Effector CD8-positive, alpha-beta T cell (primary cell): ENCODE results near the gene SLC7A1.

Experiments used
- DNase-seq: peaks from one replicate; lab custom pipeline; 2025; lab: John Stamatoyannopoulos, UW

Gene SLC7A1

DNA sequence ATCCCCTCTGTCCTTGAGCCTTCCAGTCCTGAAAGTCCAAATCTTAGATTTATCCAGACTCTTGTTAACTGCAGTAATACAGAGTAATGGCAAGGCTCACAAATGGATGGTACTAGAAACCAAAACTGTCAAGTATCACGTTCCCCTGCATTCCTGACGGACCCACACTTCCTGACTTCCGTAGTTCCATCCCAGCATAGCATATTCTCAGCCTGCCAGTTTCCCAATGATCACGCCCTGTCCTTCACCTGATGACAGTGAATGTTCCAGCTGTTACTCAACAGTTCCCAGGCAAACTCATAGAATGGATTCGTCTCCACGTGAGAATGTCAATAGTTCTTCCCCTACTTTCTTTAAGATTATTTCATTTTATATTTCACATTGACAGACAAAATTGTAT, 33.6 kb downstream of the SLC7A1 start:
- no peak for DNase-seq

DNA sequence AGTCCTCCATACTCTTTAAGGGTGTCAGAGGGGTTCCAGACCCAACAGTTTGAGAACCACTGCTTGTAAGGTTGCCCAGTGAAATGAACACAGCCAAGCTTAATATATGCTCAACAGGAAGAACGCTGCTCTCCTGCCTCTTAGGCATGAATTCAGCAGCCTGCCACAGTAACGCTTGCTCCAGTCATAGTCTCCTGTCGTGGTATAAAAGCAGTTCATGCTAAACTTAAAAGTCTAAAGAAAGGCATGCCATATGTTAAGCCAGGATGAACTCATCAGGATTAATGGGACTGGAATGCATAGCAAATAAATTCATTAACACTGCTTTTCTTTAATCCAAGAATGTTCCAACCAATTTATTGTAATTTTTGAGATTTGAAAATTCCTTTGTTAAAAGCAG, 38.7 kb downstream of the SLC7A1 start:
- no peak for DNase-seq

DNA sequence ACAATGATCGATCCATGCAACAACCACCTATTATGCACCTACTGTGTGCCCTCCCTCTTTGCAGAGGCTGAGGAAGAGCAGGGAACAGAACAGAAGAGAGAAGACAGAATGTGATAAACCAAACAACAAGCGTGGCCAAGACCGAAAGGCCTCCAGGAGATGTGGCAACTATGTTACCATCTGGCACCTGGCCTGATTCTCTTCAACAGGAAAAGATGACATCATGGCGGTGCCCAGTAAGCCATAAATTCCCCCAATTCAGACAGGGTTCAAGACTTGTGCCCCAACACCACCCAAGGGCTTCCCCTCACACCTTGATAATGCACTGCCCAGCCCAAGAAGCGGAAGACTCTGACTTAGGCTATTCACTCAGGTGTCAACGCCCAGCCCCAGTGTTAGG, 44.3 kb downstream of the SLC7A1 start:
- no peak for DNase-seq

DNA sequence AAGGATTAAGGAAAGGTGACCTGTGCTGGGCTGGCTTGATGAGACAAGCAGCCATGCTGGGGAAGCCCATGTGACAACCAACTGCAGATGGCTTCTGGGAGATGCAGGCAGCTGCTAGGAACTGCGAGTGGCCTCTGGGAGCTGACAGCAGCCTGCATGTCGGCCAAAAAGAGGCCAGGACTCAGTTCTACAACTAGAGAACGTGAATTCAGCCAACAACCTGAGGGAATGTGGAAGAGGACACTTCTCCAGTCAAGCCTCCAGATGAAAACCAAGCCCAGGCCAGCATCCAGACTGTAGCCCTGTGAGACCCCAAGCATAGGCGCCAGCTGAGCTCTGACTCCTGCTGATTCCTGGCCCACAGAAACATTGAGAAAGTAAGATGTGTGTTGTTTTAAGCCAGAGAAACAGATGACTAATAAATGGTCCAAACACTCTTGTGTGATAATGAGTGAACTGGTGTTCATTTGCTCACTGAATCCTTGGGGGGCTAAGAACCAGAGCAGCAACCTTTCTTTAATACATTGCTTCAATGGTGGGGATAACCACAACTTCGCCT, 45.0 kb downstream of the SLC7A1 start:
- DNase-seq = no peak

DNA sequence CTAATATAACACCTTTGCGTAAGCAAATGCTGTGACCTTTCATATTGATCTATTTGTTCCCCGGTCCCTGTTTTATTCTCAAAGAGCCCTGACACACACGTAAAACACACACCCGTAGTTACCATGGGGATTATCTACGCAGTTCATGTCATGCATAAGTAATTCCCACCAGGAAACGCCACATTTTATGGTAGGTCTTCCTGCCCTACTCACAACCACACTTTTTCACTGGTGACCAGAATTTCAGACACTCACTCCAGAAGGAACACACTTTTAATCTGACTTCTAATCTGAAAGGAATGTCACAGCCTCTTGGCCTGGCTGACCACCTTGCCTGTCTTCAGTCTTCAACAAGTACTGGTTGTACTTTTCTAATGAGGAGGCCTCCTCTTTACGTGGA, 46.8 kb downstream of the SLC7A1 start:
- no peak for DNase-seq

DNA sequence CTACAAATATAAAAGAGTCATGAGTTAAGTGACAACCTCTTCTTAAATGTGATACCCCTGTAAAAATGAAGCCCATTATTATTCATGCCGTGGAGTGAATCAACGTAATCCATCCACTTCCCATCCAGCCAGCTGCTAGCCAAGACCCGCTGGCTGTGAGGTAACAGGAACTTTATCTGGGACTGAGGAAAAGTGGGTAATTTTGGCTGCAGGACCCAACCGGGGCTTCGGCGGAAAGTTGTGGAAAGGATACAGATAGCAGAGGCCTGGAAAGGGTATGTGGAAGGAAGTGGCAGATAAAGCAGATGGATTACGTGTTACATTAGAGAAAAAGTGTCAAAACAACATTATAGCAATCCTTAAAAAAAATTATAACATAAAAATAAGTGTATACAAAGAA, 48.3 kb downstream of the SLC7A1 start:
- no peak for DNase-seq

DNA sequence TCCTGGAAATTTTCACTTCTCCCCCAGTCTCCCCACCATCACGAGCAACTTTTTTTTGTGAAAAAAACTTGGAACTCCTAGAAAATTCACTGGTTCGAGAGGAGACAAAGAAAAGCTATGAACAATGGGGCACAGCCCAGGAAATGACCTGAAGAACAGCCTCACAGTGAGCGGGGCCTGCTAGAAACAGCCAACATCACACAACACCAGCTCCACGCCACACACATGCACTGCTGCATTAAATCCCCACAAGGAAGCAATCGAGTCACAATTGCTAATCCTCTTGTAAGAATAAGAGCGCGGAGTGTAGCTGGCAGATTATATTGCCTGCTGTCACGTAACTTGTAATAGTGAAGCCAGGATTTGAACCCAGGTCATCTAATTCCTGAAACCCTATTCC, 48.8 kb downstream of the SLC7A1 start:
- DNase-seq = no peak

DNA sequence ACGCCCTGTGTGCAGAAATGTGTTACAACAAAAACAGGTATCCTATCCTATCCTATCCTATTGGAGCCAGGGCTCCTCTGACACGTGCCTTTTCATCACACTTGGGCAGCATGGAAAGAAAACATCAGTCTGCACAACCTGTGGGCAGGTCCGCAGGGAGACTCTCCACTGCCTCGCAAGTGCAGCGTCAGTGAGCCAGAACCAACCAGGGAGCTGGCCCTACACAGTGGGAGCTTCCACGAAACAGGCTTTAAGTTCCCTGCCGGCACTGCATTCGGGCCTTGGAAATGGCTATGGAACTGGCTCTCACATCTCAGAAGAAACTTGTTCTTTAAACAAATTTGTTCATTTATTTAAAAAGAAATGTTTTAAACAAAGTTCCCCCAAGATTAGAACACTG, 49.5 kb downstream of the SLC7A1 start:
- DNase-seq = no peak

DNA sequence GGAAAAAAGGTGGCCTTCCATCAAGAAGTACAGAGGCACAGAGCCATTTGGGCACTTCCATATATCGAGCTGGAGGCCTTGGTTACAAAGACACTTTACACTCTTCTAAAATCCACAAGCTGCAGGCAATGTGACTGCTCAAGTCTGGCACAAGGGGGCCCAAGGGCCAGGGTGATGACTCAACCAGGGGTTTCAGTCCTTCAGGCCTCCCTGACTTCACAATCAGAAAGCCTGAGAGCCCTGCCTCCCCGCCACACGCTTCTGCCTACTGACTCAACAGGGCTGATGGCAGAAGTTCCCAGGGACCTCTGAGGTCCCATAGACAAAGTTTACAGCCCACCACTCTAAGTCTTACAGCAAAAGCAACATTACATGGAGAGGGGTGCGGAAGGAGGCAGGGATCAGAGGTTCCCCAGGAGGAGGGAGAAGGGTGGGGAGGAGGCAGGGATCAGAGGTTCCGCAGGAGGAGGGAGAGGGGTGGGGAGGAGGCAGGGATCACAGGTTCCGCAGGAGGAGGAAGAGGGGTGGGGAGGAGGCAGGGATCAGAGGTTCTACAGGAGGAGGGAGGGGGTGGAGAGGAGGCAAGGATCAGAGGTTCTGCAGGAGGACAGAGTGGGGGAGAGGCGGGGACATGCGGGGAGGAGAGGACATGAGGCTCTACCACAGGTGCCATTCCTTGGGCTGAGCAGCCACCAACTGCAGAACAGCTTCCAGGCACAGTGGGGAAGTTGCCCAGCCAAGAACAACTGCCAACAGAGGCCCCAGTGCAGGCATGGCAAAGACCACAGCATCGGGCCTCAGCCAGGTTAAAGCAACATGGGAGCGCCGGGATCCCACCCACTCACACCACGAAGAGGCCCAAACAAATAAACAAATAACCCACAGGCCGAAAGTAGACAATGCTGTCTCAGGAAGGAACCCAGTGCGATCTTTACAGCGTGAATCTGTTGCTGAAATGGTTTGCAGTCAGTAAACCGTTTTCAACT, 52.0 kb downstream of the SLC7A1 start:
- DNase-seq = no peak

DNA sequence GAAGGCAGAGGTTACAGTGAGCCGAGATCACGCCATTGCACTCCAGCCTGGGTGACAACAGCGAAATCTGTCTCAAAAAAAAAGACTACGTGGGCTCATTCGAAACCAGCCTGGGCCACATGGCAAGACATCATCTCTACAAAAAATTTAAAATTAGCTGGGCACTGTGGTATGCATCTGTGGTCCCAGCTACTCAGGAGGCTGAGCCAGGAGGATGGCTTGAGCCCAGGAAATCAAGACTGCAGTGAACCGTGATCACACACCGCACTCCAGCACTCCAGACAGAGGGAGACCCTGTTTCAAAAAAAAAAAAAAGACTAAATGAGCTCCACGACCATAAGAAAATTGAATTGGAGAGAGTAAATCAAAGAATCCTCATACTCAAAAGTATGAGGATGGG, 53.1 kb downstream of the SLC7A1 start:
- DNase-seq = no peak

DNA sequence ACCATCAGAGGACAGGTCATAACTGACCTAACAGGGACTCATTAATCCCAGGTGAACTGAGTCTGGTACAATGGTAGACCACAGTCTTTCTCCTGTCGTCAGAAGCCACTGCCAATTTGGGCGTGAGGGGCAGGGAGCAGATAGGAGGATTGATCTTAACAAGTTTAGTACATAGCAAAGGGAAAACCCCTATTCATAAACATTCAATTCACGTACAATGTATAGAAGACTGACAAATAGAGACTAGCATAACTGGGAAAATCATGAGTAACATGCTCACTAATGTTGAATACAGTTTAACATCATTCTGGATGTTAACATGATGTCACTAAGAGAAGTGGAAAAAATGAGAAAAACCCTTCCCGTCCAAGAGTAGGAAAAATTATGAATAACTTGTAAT, 54.1 kb downstream of the SLC7A1 start:
- DNase-seq = no peak

DNA sequence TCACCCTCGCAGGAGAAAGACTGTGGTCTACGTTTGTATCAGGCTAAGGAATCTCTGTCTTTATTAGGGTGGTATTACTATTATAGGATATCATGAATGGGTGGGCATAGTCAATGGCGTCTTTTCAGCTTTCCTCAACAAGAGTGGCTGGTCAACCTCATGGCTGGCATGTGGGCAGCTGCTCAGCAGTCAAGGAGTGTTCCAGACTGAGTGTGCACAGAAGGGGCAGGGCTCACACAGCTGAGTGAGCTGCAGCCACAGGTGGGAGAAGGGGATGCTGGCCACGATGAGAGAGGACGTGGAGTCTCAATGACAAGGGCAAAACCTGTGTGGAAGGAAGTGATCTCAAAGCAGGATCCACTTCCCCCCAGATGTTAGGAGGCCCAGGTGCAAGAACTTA, 54.7 kb downstream of the SLC7A1 start:
- DNase-seq = no peak

DNA sequence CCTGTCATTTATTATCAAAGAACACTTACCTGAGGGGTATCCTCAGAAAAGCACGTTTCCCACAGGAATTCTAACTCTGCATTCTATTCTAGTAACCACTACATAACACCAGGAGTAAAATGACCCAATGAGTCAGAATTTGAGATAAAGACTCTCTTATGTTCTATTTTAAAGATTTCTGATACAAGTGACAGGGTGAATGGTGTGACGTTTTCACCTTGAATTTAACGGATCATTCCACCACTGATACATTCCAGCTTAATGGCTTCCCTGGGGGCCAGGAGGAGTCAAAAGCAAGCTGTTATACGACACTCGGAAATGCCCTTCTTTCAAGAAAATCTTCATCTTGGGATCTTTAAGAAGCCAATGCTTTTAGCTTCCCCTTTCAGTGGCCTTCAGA, 55.2 kb downstream of the SLC7A1 start:
- DNase-seq = no peak

DNA sequence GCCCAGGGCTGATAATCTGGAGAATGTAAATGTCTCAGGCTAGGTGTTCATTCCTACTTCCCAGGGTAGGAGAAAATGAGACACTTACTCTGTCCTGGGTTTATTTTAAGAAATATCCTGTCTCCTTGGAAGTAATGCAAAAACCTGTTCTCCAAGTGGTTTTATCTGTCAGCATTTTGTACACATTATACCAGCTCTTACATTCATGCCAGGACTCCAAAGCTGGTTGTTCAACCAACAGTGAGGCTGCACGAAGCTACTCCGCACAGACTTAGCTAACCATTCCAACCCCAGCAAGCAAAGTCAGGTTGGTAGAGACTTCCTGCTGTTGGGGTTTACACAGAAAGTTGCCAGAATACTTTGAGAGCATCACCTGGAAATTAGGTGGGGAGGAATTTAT, 55.6 kb downstream of the SLC7A1 start:
- DNase-seq = no peak

DNA sequence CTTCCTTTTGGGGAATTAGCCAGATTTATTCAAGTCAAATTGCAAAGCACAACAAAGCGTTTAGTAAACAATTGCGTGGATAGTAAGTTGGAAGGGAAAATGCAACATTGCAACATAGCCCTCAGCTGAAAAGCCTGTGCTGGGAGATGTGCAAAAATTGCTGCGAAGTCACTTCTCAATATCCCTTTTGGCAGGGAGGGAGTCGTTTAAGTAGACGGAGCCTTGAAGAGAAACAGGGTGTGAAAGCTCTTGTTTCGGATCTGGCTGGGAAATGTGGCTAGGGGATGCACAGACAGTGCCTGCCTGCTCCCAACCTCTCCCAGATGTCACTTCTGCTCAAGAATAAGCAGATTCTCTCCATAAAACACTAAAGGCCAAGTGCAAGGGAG, 56.8 kb downstream of the SLC7A1 start:
- DNase-seq = no peak

DNA sequence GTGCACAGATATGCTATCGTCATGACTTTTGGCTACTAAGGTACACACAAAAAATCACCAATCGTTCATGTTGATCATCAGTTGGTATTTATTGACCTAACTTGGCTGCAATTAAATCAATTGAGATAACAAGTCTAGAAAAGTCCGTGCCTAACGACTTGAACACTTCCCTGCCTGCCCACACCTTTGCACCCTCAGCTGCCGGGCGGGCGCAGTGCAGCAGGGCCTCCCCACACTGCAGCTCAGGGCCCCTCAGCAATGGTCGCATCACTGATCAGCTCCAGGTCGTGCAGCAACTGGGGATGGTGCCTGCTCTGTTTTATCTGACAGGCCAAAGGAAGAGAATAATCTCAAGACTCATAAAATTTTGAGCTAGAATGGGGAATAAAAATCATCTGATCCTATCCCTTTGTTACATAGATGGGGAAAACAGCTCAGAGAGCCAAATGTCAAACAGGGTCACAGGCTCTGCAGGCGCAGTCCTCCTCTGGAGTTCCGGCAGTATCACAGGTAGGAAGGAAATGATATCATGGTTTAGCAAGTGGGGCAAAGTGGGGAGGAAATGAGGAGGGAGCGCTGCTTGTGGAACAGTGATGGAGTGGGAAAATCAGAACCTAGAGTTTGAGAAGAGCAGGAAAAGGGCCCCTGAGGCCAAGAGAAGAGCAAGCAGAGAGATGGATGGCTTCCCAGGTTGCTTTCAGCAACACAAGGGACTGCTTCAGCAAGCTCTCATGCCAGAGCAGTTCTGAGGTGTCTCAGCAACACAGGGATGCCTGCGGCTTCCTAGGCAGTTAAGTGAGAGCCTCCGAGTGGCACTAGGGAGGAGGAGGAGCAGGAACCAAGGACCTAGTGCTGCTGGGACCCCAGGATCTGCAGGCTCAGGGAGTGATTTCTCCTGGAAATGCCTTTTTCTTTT, 57.5 kb downstream of the SLC7A1 start:
- no peak for DNase-seq

DNA sequence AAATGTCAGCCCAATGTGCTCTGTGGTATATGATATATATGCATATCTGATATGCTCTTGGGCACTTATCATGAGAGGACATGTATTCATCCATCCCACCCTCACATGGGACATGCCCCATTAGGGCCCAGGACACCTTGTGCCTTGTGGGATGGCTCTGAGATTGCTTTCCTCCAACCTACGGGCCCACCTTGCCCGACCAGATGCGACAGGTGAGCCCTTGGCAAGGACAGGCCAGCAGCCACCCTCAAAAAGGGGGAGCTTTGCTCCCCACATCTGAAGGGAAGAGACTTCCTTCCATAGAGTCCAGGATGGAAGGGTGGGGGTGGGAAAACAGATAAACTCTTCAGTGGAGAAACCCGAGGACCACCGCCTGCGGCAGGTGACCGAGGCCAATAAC, 58.6 kb downstream of the SLC7A1 start:
- DNase-seq = no peak

DNA sequence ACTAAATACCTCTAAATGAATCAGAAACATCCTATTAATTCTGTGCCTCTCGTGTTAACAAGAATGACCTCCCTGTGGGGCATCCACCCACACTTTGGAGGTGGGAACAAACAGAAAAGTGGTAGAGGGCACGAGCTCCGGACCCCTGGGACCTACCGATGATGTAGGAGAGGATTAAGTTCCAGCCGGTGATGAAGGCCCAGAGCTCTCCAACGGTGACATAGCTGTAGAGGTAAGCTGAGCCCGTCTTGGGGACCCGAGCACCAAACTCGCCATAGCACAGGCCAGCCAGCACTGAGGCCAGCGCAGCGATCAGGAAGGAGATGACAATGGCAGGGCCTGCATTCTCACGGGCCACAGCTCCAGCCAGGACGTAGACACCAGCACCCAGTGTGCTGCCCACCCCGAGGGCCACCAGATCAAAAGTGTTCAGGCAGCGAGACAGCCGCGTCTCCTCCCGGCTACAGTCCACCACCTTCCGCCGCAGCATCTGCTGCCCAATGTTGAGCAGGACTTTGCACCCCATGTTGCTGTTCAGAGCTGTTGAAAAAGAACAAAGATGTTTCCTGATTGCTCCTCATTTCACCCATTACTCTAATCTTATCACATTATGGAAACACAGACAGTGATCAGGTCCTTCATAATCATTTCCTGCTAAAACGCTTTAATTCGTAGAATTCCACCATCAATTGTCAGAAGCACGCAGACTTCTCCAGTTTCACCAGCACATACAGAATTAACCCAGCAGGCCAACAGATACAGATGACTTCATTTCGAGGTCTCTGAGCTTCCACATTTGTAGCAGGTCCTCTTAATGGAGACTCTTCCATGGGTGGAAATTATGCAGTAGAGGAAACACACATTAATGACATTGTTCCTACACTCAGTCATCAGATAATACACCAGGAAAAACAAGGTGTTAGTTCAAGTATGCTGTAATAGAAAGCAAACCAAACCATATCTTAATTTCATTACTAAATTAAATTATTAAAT, 59.5 kb downstream of the SLC7A1 start:
- DNase-seq = no peak

DNA sequence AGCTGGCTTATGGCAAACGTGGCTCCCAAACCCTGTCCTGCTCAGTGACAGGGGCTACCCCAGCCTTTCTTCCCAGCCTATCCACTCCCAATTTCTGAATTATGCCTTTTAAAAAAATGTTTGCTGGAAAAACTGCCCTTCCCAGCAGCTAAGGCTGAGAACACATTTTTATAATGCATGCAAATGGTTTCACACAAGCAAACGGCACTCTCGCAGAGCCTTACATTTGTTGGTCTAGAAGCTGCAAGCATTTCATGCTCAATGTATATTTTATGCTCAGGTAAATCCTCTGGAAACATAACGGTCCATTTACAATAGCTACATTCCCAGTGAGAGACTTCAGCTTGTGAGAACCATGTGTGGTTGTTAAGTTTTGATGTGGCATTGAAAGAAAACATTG, 61.4 kb downstream of the SLC7A1 start:
- no peak for DNase-seq

DNA sequence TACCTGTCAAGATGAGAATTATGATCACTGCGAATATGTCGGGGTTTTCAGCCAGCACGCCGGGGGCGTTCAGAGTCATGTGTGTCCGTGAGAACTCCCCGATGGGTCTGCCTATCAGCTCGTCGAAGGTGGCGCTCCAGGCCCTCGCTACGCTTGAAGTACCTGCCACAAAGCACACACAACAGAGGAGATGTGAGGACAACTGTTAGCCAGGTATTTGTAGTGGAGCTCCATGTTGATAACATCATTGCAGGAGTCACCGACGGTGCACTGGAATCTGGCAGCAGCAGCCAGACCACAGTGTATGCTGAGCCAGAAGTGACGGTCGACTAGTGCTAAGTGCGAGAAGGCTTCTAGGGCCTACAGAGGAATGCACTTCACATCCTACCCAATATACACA, 62.7 kb downstream of the SLC7A1 start:
- no peak for DNase-seq

DNA sequence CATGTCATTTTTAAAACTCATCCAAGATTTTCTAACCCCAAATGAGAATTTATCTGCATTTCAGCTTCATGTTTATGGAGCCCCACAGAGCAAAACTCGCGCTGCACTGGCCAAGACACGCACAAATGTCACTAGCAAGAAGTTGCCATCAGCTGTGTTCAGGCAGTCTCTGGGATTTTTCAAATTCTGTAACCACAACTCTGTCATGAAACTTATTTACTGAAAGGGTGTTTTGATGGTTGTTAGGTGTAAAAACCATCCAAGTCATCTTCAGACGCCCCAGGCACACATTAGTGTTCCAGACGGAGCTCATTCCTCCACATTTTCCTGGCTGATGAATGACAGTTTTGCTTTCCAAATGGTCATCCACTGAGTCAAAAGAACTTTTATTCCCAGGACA, 63.4 kb downstream of the SLC7A1 start:
- DNase-seq = no peak
